Measurements from ENCODE around the gene C19orf38.

- TF ChIP-seq CTCF (IDR thresholded peaks at IDR 0.05; ENCODE audit: low read depth, low read length, poor library complexity, severe bottlenecking) = peak; percentile 96
- TF ChIP-seq EZH2phosphoT487 (IDR thresholded peaks at IDR 0.05; ENCODE audit: borderline replicate concordance, low read length) = no peak
These were observed 16.3 kb downstream of the C19orf38 start for GRCh38 chr19:10864538-10864899.
